OCI-LY7 (cell line): Measurements from ENCODE around the gene OR5L1. TPM values are rescaled to one million over a fixed set of nuclear protein-coding genes. Genes with fewer than 3 reads are reported as not detected.

Experiments
- BruUV-seq: library from RNA; stranded (reverse); fragments of 400-500 nt; replicated peaks from 2 replicates; lab custom pipeline; 2021; lab: Mats Ljungman, UMichigan
- CTCF ChIA-PET: fragments of 300-600 bp; sonication (Branson Sonifier 250); formaldehyde crosslinking; loops from one replicate; lab custom pipeline; 2022; ENCODE audit warnings: antibody characterized with exemption; ENCODE audit not compliant: unreplicated experiment; lab: Charles Lee
- POLR2A ChIA-PET: fragments of 300-600 bp; sonication (Branson Sonifier 250); formaldehyde crosslinking; loops from one replicate; lab custom pipeline; 2022; ENCODE audit warnings: antibody characterized with exemption; lab: Charles Lee
- DNase-seq: peaks from one replicate; pipeline ENCODE4 v3.0.0-alpha.2; 2015; ENCODE audit warnings: low spot score
- H2AFZ ChIP-seq: fragments of 200-600 bp; sonication (generic), shearing (Covaris generic); 2 replicates; pipeline ENCODE4 v1.6.1; 2014; ENCODE audit warnings: mild to moderate bottlenecking, antibody characterized with exemption, low read length, moderate library complexity
- H3K27ac ChIP-seq: fragments of 200-600 bp; sonication (generic); 2 replicates; pipeline ENCODE4 v1.5.1; 2014; ENCODE audit warnings: mixed run types, low read depth, mild to moderate bottlenecking, moderate library complexity, low read length, inconsistent platforms; ENCODE audit not compliant: poor library complexity, severe bottlenecking
- H3K36me3 ChIP-seq: fragments of 200-600 bp; sonication (generic); 2 replicates; pipeline ENCODE4 v1.6.1; 2014; ENCODE audit warnings: mild to moderate bottlenecking, antibody characterized with exemption, low read length, moderate library complexity, mixed read lengths; ENCODE audit not compliant: insufficient read depth
- H3K4me1 ChIP-seq: fragments of 200-600 bp; sonication (generic); 2 replicates; pipeline ENCODE4 v1.5.1; 2014; ENCODE audit warnings: mild to moderate bottlenecking, low read length; ENCODE audit not compliant: insufficient read depth, poor library complexity, severe bottlenecking
- H3K4me2 ChIP-seq: fragments of 200-600 bp; sonication (generic); 2 replicates; pipeline ENCODE4 v1.6.1; 2014; ENCODE audit warnings: mild to moderate bottlenecking, low read length
- H3K4me3 ChIP-seq: fragments of 200-600 bp; sonication (generic); 2 replicates; pipeline ENCODE4 v1.5.1; 2014; ENCODE audit warnings: mild to moderate bottlenecking, low read depth, low read length; ENCODE audit not compliant: poor library complexity, severe bottlenecking
- H3K79me2 ChIP-seq: fragments of 200-600 bp; sonication (generic); 2 replicates; pipeline ENCODE4 v1.6.1; 2016; ENCODE audit warnings: low read depth, mild to moderate bottlenecking, low read length, moderate library complexity, mixed read lengths; ENCODE audit not compliant: insufficient read depth
- H3K9me2 ChIP-seq: fragments of 200-600 bp; sonication (generic); 2 replicates; pipeline ENCODE4 v1.6.1; 2016; ENCODE audit warnings: mild to moderate bottlenecking, low read length, mixed read lengths; ENCODE audit not compliant: insufficient read depth
- H3K9me3 ChIP-seq: fragments of 200-600 bp; sonication (generic); 2 replicates; pipeline ENCODE4 v1.6.1; 2014; ENCODE audit warnings: mild to moderate bottlenecking, mixed run types, low read length, mixed read lengths
- H4K20me1 ChIP-seq: fragments of 200-600 bp; sonication (generic); 2 replicates; pipeline ENCODE4 v1.6.1; 2014; ENCODE audit warnings: mild to moderate bottlenecking, antibody characterized with exemption, low read length, moderate library complexity, mixed read lengths; ENCODE audit not compliant: insufficient read depth
- EZH2phosphoT487 ChIP-seq: fragments of 200-600 bp; sonication (generic); IDR thresholded peaks from 2 replicates; pipeline ENCODE4 v1.6.1; 2018; ENCODE audit warnings: low read depth, borderline replicate concordance, mild to moderate bottlenecking, mixed run types, antibody characterized with exemption, low read length, moderate library complexity, mixed read lengths
- intact Hi-C: fragments of 100-400 bp; cut with micrococcal nuclease; formaldehyde crosslinking; loops from one replicate; pipeline ENCODE4 v1.10.0; 2022; ENCODE audit not compliant: unreplicated experiment
- total RNA-seq, 2 experiments: library from RNA; depleted of rRNA in 1 of 2; stranded (reverse); fragments of >200 nt in 1 of 2; shearing (Covaris generic) in 1 of 2; gene quantifications; 2 replicates each; pipeline ENCODE4 v1.2.3, GENCODE V29; 2014 to 2022
- TF ChIP-seq, protein P1 (sequence below): fragments of 200-600 bp; sonication (generic); conservative IDR thresholded peaks from 2 replicates; pipeline ENCODE4 v1.5.1; 2014; ENCODE audit warnings: mild to moderate bottlenecking, antibody characterized with exemption, low read length, moderate library complexity, mixed read lengths

Gene OR5L1
- total RNA-seq, 2 experiments from 2014 or later: not detected

DNA sequence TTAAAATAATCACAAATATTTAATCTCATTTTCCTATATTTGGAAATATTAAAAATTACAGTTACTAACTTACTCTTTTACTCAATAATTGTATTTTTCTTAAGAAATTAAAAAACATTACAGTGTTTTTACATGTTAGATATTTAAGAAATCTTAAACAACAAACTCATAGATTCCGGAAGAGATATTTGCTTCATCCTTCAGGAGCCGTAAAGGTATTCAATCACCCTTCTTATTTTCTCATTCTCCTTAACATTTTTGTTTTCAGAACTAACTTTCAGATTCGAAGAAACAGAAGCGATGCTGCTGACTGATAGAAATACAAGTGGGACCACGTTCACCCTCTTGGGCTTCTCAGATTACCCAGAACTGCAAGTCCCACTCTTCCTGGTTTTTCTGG, 8.2 kb downstream of the OR5L1 start, which contains the start of gene OR5D18:
OR5D18 (plus strand) TSS at position 301 of the 400 bp plus-strand sequence; CDS start at position 301, 0 bp downstream.
- ChIA-PET CTCF (no interaction called here), POLR2A (no interaction called here)
- no peaks in the 10 kb centered on the region for H3K79me2 ChIP-seq
- no TSS peak for BruUV-seq
- no peaks in the 10 kb centered on the region for H3K4me1 ChIP-seq
- H3K9me2 ChIP-seq: no peaks in the 10 kb centered on the region
- no peak within 1 kb of the TSS for H3K4me2 ChIP-seq
- TF ChIP-seq EZH2phosphoT487: no peak
- TF ChIP-seq, protein P1, sequence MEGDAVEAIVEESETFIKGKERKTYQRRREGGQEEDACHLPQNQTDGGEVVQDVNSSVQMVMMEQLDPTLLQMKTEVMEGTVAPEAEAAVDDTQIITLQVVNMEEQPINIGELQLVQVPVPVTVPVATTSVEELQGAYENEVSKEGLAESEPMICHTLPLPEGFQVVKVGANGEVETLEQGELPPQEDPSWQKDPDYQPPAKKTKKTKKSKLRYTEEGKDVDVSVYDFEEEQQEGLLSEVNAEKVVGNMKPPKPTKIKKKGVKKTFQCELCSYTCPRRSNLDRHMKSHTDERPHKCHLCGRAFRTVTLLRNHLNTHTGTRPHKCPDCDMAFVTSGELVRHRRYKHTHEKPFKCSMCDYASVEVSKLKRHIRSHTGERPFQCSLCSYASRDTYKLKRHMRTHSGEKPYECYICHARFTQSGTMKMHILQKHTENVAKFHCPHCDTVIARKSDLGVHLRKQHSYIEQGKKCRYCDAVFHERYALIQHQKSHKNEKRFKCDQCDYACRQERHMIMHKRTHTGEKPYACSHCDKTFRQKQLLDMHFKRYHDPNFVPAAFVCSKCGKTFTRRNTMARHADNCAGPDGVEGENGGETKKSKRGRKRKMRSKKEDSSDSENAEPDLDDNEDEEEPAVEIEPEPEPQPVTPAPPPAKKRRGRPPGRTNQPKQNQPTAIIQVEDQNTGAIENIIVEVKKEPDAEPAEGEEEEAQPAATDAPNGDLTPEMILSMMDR: no peak
- DNase-seq: no peak
- no peak within 1 kb of the TSS for H3K27ac ChIP-seq
- H3K36me3 ChIP-seq: no peaks in the 10 kb centered on the region
- H3K4me3 ChIP-seq: no peak within 1 kb of the TSS
- no peaks in the 10 kb centered on the region for H3K9me3 ChIP-seq
- intact Hi-C loops: no loop called here
- no peaks in the 10 kb centered on the region for H4K20me1 ChIP-seq
- no peak within 1 kb of the TSS for H2AFZ ChIP-seq

- CTCF ChIA-PET: no interaction called here
- DNase-seq: no peak
- Histone ChIP-seq H3K27ac (no peak within 1 kb of the TSS), H3K79me2 (no peaks in the 10 kb centered on the region), H3K36me3 (no peaks in the 10 kb centered on the region), H3K9me3 (no peaks in the 10 kb centered on the region), H3K4me1 (no peaks in the 10 kb centered on the region), H3K4me2 (no peak within 1 kb of the TSS), H2AFZ (no peak within 1 kb of the TSS), H4K20me1 (no peaks in the 10 kb centered on the region), H3K9me2 (no peaks in the 10 kb centered on the region), H3K4me3 (no peak within 1 kb of the TSS)
- POLR2A ChIA-PET: no interaction called here
- TF ChIP-seq, protein P1: no peak
- no peak for TF ChIP-seq EZH2phosphoT487
- BruUV-seq: no TSS peak
- intact Hi-C loops: no loop called here
Observed at GRCh38 chr11:55826919-55827318, 15.8 kb downstream of the OR5L1 start, which contains the start of gene OR5L2. Gene OR5L2 (plus strand): TSS chr11:55827219. CDS start chr11:55827219, 0 bp downstream.

- DNase-seq: no peak
- no peak within 1 kb of the TSS for H3K4me3 ChIP-seq
- H2AFZ ChIP-seq: no peak within 1 kb of the TSS
- H3K4me1 ChIP-seq: no peaks in the 10 kb centered on the region
- CTCF ChIA-PET: no interaction called here
- POLR2A ChIA-PET: no interaction called here
- no peaks in the 10 kb centered on the region for H3K36me3 ChIP-seq
- no peak for TF ChIP-seq EZH2phosphoT487
- TF ChIP-seq, protein P1: no peak
- no peak within 1 kb of the TSS for H3K4me2 ChIP-seq
- no peaks in the 10 kb centered on the region for H4K20me1 ChIP-seq
- intact Hi-C loops: no loop called here
- no TSS peak for BruUV-seq
- no peaks in the 10 kb centered on the region for H3K9me3 ChIP-seq
- H3K79me2 ChIP-seq: no peaks in the 10 kb centered on the region
- no peak within 1 kb of the TSS for H3K27ac ChIP-seq
- H3K9me2 ChIP-seq: no peaks in the 10 kb centered on the region
Observed at GRCh38 chr11:55838452-55838851, 27.3 kb downstream of the OR5L1 start, which contains the start of gene OR5D16. Gene OR5D16 (plus strand): TSS chr11:55838752. CDS start chr11:55838752, 0 bp downstream.
